Head of caudate nucleus (tissue), 42 donors: Measurements from ENCODE around the gene FMO5.
A peak's percentile ranks its signal among the peaks of the same experiment; 100 is the strongest.

Source experiments
- DNase-seq, 42 donors: peaks; one replicate each; pipeline versions ENCODE4 v3.0.0 to v3.0.0-alpha.2; 2020 to 2021; ENCODE audit warnings: mixed read lengths in 7 of 42
- intact Hi-C: fragments of 100-400 bp; cut with DNase I; formaldehyde crosslinking; loops from one replicate; pipeline ENCODE4 v1.15.0; 2022

FMO5 gene

GRCh38 chr1:147225193-147225730, at the start of gene FMO5:
Gene FMO5 (minus strand): TSS chr1:147225339. CDS start chr1:147225029, 310 bp downstream.
- intact Hi-C loops, result no loop called here
- peak; percentile 9 to 69 (median 40) for DNase-seq

GRCh38 chr1:147273409-147274336, 48.5 kb upstream of the FMO5 start:
- intact Hi-C loops, result loop anchor here (5.0 kb wide), 1 partner anchor 354 kb away; no protein-coding TSS in a partner anchor
- peak in 18 of 42 donors; percentile 1 to 69 (median 32) for DNase-seq

GRCh38 chr1:147272042-147272441, 46.9 kb upstream of the FMO5 start:
- no peak for DNase-seq
- intact Hi-C loops, result loop anchor here (5.0 kb wide), 1 partner anchor 355 kb away; no protein-coding TSS in a partner anchor

- intact Hi-C loops, result loop anchor here (5.0 kb wide), 1 partner anchor 357 kb away; no protein-coding TSS in a partner anchor
- no peak for DNase-seq
Observed at GRCh38 chr1:147270721-147271120, 45.6 kb upstream of the FMO5 start.

GRCh38 chr1:147267711-147268110, 42.6 kb upstream of the FMO5 start:
- intact Hi-C loops, result no loop called here
- no peak for DNase-seq

GRCh38 chr1:147266381-147266780, 41.2 kb upstream of the FMO5 start:
- DNase-seq, result peak in 33 of 42 donors; percentile 5 to 77 (median 40)
- intact Hi-C loops, result no loop called here

- DNase-seq, result no peak
- intact Hi-C loops, result no loop called here
Observed at GRCh38 chr1:147264158-147264768, 39.1 kb upstream of the FMO5 start.

- DNase-seq, result no peak
- intact Hi-C loops, result no loop called here
Observed at GRCh38 chr1:147260956-147261355, 35.8 kb upstream of the FMO5 start.

GRCh38 chr1:147252540-147252939, 27.4 kb upstream of the FMO5 start:
- DNase-seq, result no peak
- intact Hi-C loops, result no loop called here

GRCh38 chr1:147247656-147248238, 22.6 kb upstream of the FMO5 start:
- intact Hi-C loops, result no loop called here
- no peak for DNase-seq

GRCh38 chr1:147246910-147247655, 21.9 kb upstream of the FMO5 start:
- peak in 10 of 42 donors; percentile 10 to 46 (median 34) for DNase-seq
- intact Hi-C loops, result no loop called here

- intact Hi-C loops, result no loop called here
- DNase-seq, result no peak
Observed at GRCh38 chr1:147246044-147246690, 21.0 kb upstream of the FMO5 start.

- intact Hi-C loops, result no loop called here
- no peak for DNase-seq
Observed at GRCh38 chr1:147245586-147246021, 20.5 kb upstream of the FMO5 start.

GRCh38 chr1:147245129-147245528, 20.0 kb upstream of the FMO5 start:
- no peak for DNase-seq
- intact Hi-C loops, result no loop called here

GRCh38 chr1:147243841-147244240, 18.7 kb upstream of the FMO5 start:
- intact Hi-C loops, result no loop called here
- DNase-seq, result no peak

- intact Hi-C loops, result no loop called here
- peak in 38 of 42 donors; percentile 13 to 66 (median 35) for DNase-seq
Observed at GRCh38 chr1:147243228-147243685, 18.1 kb upstream of the FMO5 start.

GRCh38 chr1:147242449-147243227, 17.5 kb upstream of the FMO5 start, which contains the start of gene CHD1L:
Gene CHD1L (plus strand): TSS chr1:147242684. CDS start chr1:147242704, 20 bp downstream.
- intact Hi-C loops, result loop anchor here (1.0 kb wide), 1 partner anchor 70 kb away; the partner anchor contains the start of gene PRKAB2
- peak; percentile 86 to 98 (median 96) for DNase-seq
